ENCODE measurements around the gene UNC50. TPM values are rescaled to one million over a fixed set of nuclear protein-coding genes. Genes with fewer than 3 reads are reported as not detected.

The UNC50 gene
- total RNA-seq, result 31.5 and 36.2 TPM in 2 replicates

GRCh38 chr2:98608116-98608961, at the start of gene UNC50, which contains the start of gene COA5:
Gene UNC50 (plus strand): TSS chr2:98608589. CDS start chr2:98609760, 1,171 bp downstream.
Gene COA5 (minus strand): TSS chr2:98608512. CDS start chr2:98608405, 107 bp downstream.
- Histone ChIP-seq H3K79me2 (ENCODE audit: insufficient read depth, low read length) (peaks cover 79% of the 10 kb centered on the region), H3K36me3 (ENCODE audit: insufficient read depth, low read length) (peaks cover 38% of the 10 kb centered on the region), H3K4me2 (ENCODE audit: insufficient read depth, low read length) (peak within 1 kb of the TSS; percentile 89), H2AFZ (ENCODE audit: low read length) (peak within 1 kb of the TSS; percentile 91), H3K27ac (ENCODE audit: low read depth, low read length) (peak within 1 kb of the TSS; percentile 94), H3K4me1 (ENCODE audit: insufficient read depth, low read length) (peaks cover 23% of the 10 kb centered on the region), H3K4me3 (ENCODE audit: insufficient read depth, low read length) (peak within 1 kb of the TSS; percentile 94), H3K27me3 (ENCODE audit: insufficient read depth, low read length) (no peaks in the 10 kb centered on the region), H3K9me3 (ENCODE audit: low read depth, low read length) (no peaks in the 10 kb centered on the region), H4K20me1 (ENCODE audit: insufficient read depth, low read length) (peaks cover 11% of the 10 kb centered on the region)
- peak; percentile 98 for DNase-seq (ENCODE audit: insufficient read length, low spot score, missing footprints)
- TF ChIP-seq CTCF (IDR thresholded peaks at IDR 0.05; ENCODE audit: extremely low read depth, low read depth, low read length), result no peak

- Histone ChIP-seq H3K27me3 (ENCODE audit: insufficient read depth, low read length) (no peaks in the 10 kb centered on the region), H3K27ac (ENCODE audit: low read depth, low read length) (peak overlapping the region; percentile 70), H3K4me1 (ENCODE audit: insufficient read depth, low read length) (peaks cover 29% of the 10 kb centered on the region), H3K79me2 (ENCODE audit: insufficient read depth, low read length) (no peaks in the 10 kb centered on the region), H4K20me1 (ENCODE audit: insufficient read depth, low read length) (no peaks in the 10 kb centered on the region), H3K4me2 (ENCODE audit: insufficient read depth, low read length) (no peak overlapping the region), H3K9me3 (ENCODE audit: low read depth, low read length) (no peaks in the 10 kb centered on the region), H3K36me3 (ENCODE audit: insufficient read depth, low read length) (peaks cover 8% of the 10 kb centered on the region), H3K4me3 (ENCODE audit: insufficient read depth, low read length) (no peak overlapping the region), H2AFZ (ENCODE audit: low read length) (no peak overlapping the region)
- TF ChIP-seq CTCF (IDR thresholded peaks at IDR 0.05; ENCODE audit: extremely low read depth, low read depth, low read length), result no peak
- DNase-seq (ENCODE audit: insufficient read length, low spot score, missing footprints), result peak; percentile 14
These were observed 49.4 kb upstream of the UNC50 start for GRCh38 chr2:98558852-98559530.

- H3K9me3 ChIP-seq (ENCODE audit: low read depth, low read length), result no peaks in the 10 kb centered on the region
- DNase-seq (ENCODE audit: insufficient read length, low spot score, missing footprints), result peak; percentile 72
- H3K4me2 ChIP-seq (ENCODE audit: insufficient read depth, low read length), result peak overlapping the region; percentile 67
- H3K4me3 ChIP-seq (ENCODE audit: insufficient read depth, low read length), result no peak overlapping the region
- peaks cover 29% of the 10 kb centered on the region for H3K4me1 ChIP-seq (ENCODE audit: insufficient read depth, low read length)
- H3K79me2 ChIP-seq (ENCODE audit: insufficient read depth, low read length), result no peaks in the 10 kb centered on the region
- no peaks in the 10 kb centered on the region for H4K20me1 ChIP-seq (ENCODE audit: insufficient read depth, low read length)
- peaks cover 4% of the 10 kb centered on the region for H3K36me3 ChIP-seq (ENCODE audit: insufficient read depth, low read length)
- H2AFZ ChIP-seq (ENCODE audit: low read length), result no peak overlapping the region
- H3K27me3 ChIP-seq (ENCODE audit: insufficient read depth, low read length), result no peaks in the 10 kb centered on the region
- H3K27ac ChIP-seq (ENCODE audit: low read depth, low read length), result peak overlapping the region; percentile 70
- TF ChIP-seq CTCF (IDR thresholded peaks at IDR 0.05; ENCODE audit: extremely low read depth, low read depth, low read length), result no peak
These were observed 48.8 kb upstream of the UNC50 start for GRCh38 chr2:98559581-98559980.
